NB4 (cell line): ENCODE measurements around the gene TMEM126B.

ENCODE experiments used
- CTCF ChIP-seq: IDR thresholded peaks from one replicate; pipeline ENCODE4 v1.5.1; 2012; ENCODE audit warnings: low read depth, low read length
- MYC ChIP-seq: IDR thresholded peaks from 2 replicates; pipeline ENCODE4 v1.6.1; 2011; ENCODE audit warnings: low read depth, low read length
- POLR2A ChIP-seq: IDR thresholded peaks from 2 replicates; pipeline ENCODE4 v1.6.1; 2011; ENCODE audit warnings: mild to moderate bottlenecking; ENCODE audit not compliant: insufficient read length; ENCODE audit errors: extremely low read depth

- TF ChIP-seq CTCF: no peak
- no peak for TF ChIP-seq POLR2A
- no peak for TF ChIP-seq MYC
These were observed 24.5 kb downstream of the TMEM126B start for GRCh38 chr11:85652786-85653447.
